Sigmoid colon (tissue), 4 donors: ENCODE measurements around the gene DRD2.

ENCODE experiments used
- EP300 ChIP-seq, 4 donors: sonication (generic); formaldehyde crosslinking; IDR thresholded peaks; one replicate each; pipeline ENCODE4 v1.6.1; 2017; ENCODE audit warnings: antibody characterized with exemption in 4 of 4
- POLR2A ChIP-seq, 2 donors: fragments of 450-650 bp; IDR thresholded peaks; one replicate each; pipeline ENCODE4 v1.6.1; 2016; ENCODE audit warnings: antibody characterized with exemption in 2 of 2, mild to moderate bottlenecking in 2 of 2, moderate library complexity in 2 of 2
- TF ChIP-seq, protein P1 (sequence below), 4 experiments: fragments of 450-650 bp in 3 of 4; fragments of 200-600 bp in 1 of 4; IDR thresholded peaks; one replicate each; pipeline ENCODE4 v1.5.1; 2016 to 2019; ENCODE audit warnings: antibody characterized with exemption in 4 of 4, mild to moderate bottlenecking in 3 of 4, moderate library complexity in 2 of 4

DNA sequence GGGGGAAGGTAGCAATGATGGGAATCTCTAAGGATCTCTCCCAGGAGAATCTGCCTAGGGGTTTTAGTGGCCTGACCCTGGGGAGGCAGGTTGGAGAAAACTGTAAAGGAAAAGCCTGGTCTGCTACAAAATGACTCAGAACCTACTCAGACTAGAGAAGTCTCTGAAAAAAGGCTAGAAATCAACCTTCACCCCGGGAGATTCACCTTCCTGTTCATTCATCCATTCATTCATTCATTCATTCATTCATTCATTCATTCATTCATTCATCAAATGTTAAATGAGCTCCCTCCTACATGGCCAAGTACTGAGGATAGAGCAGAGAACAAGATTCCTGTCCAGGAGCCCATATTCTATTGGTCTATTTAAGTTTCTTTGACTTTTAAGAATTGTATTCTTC, 96.5 kb downstream of the DRD2 start:
- TF ChIP-seq, protein P1, sequence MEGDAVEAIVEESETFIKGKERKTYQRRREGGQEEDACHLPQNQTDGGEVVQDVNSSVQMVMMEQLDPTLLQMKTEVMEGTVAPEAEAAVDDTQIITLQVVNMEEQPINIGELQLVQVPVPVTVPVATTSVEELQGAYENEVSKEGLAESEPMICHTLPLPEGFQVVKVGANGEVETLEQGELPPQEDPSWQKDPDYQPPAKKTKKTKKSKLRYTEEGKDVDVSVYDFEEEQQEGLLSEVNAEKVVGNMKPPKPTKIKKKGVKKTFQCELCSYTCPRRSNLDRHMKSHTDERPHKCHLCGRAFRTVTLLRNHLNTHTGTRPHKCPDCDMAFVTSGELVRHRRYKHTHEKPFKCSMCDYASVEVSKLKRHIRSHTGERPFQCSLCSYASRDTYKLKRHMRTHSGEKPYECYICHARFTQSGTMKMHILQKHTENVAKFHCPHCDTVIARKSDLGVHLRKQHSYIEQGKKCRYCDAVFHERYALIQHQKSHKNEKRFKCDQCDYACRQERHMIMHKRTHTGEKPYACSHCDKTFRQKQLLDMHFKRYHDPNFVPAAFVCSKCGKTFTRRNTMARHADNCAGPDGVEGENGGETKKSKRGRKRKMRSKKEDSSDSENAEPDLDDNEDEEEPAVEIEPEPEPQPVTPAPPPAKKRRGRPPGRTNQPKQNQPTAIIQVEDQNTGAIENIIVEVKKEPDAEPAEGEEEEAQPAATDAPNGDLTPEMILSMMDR (IDR thresholded peaks at IDR 0.05): no peak
- TF ChIP-seq EP300 (IDR thresholded peaks at IDR 0.05): no peak
- no peak for TF ChIP-seq POLR2A (IDR thresholded peaks at IDR 0.05)
